GM10248 (cell line): ENCODE measurements around the gene HPSE2.

Experiments used
- CTCF ChIA-PET: fragments of 300-600 bp; sonication (Branson Sonifier 250); formaldehyde crosslinking; extraction: SDS; loops from one replicate; lab custom pipeline; 2021; ENCODE audit warnings: antibody characterized with exemption; lab: Yijun Ruan, JAX
- POLR2A ChIA-PET: fragments of 350-650 bp; sonication (Branson Sonifier 250); formaldehyde crosslinking; extraction: SDS; loops from one replicate; lab custom pipeline; 2020; ENCODE audit warnings: antibody characterized with exemption; lab: Yijun Ruan, JAX
- DNase-seq: peaks from one replicate; pipeline ENCODE4 v3.0.0; 2012; ENCODE audit errors: extremely low spot score
- CTCF ChIP-seq: IDR thresholded peaks from 2 replicates; pipeline ENCODE4 v1.5.1; 2012; ENCODE audit warnings: mild to moderate bottlenecking, low read depth; ENCODE audit errors: extremely low read depth, missing control alignments, control extremely low read depth

The HPSE2 gene

GRCh38 chr10:99080275-99080945 is 155.2 kb downstream of the HPSE2 start:
- TF ChIP-seq CTCF: no peak
- CTCF ChIA-PET: no interaction called here
- POLR2A ChIA-PET: no interaction called here
- DNase-seq: no peak

- ChIA-PET POLR2A (no interaction called here), CTCF (no interaction called here)
- DNase-seq: no peak
- no peak for TF ChIP-seq CTCF
Observed at GRCh38 chr10:99062591-99062990, 173.1 kb downstream of the HPSE2 start.

- ChIA-PET CTCF (interaction anchor here (1.5 kb wide), 1 partner anchor 11 kb away, joined by 3 read pairs; no protein-coding TSS in a partner anchor), POLR2A (no interaction called here)
- no peak for TF ChIP-seq CTCF
- no peak for DNase-seq
Observed at GRCh38 chr10:99058762-99059161, 176.9 kb downstream of the HPSE2 start.

GRCh38 chr10:99057936-99058690 is 177.5 kb downstream of the HPSE2 start:
- no peak for DNase-seq
- ChIA-PET POLR2A (no interaction called here), CTCF (interaction anchor here (0.9 to 1.5 kb wide), 2 partner anchors 11 to 14 kb away, joined by 3 read pairs; no protein-coding TSS in a partner anchor)
- TF ChIP-seq CTCF: no peak

- POLR2A ChIA-PET: no interaction called here
- no peak for TF ChIP-seq CTCF
- DNase-seq: no peak
- CTCF ChIA-PET: no interaction called here
Observed at GRCh38 chr10:99045671-99046070, 190.0 kb downstream of the HPSE2 start.

- CTCF ChIA-PET: interaction anchor here (0.7 to 1.7 kb wide), 2 partner anchors 10 to 48 kb away, joined by 3 to 4 read pairs; no protein-coding TSS in a partner anchor
- POLR2A ChIA-PET: no interaction called here
- no peak for DNase-seq
- TF ChIP-seq CTCF: no peak
Observed at GRCh38 chr10:99042051-99042771, 193.4 kb downstream of the HPSE2 start.
